HL-60 (cell line): ENCODE data around the gene SAP30L.

Experiments used
- DNase-seq, 2 experiments: peaks; one replicate each; pipeline ENCODE4 v3.0.0-alpha.2; 2010 to 2020; ENCODE audit warnings: low read depth in 1 of 2, low spot score in 1 of 2
- H3K27ac ChIP-seq: fragments of 250-450 bp; sonication (Bioruptor Pico); replicated peaks from 2 replicates; pipeline ENCODE4 v1.5.1; 2020; ENCODE audit warnings: mild to moderate bottlenecking, moderate library complexity
- H3K27me3 ChIP-seq: fragments of 250-450 bp; sonication (Bioruptor Pico); 2 replicates; pipeline ENCODE4 v1.5.1; 2021; ENCODE audit warnings: mild to moderate bottlenecking, moderate library complexity; ENCODE audit not compliant: insufficient read depth, poor library complexity, severe bottlenecking
- H3K4me3 ChIP-seq: replicated peaks from 2 replicates; pipeline ENCODE4 v1.5.1; 2011; ENCODE audit warnings: mild to moderate bottlenecking, control low read depth, low read length; ENCODE audit not compliant: insufficient read depth
- GABPA ChIP-seq: IDR thresholded peaks from 2 replicates; pipeline ENCODE4 v1.6.1; 2012; ENCODE audit warnings: low read depth
- POLR2AphosphoS5 ChIP-seq: IDR thresholded peaks from 2 replicates; pipeline ENCODE4 v1.6.1; 2012; ENCODE audit warnings: low read depth
- REST ChIP-seq: IDR thresholded peaks from 2 replicates; pipeline ENCODE4 v1.6.1; 2012; ENCODE audit warnings: low read depth; ENCODE audit not compliant: insufficient replicate concordance
- SPI1 ChIP-seq: IDR thresholded peaks from 2 replicates; pipeline ENCODE4 v1.6.1; 2012; ENCODE audit warnings: low read depth, mild to moderate bottlenecking, borderline replicate concordance
- TF ChIP-seq, protein P1 (sequence below): IDR thresholded peaks from one replicate; pipeline ENCODE4 v1.5.1; 2011; ENCODE audit warnings: low read length, control low read depth, inconsistent platforms; ENCODE audit not compliant: insufficient read depth

Gene SAP30L

GRCh38 chr5:154456540-154456939 lies 10.7 kb downstream of the SAP30L start:
- H3K27ac ChIP-seq = no peak overlapping the region
- no peak for DNase-seq
- TF ChIP-seq SPI1 (no peak), GABPA (no peak), POLR2AphosphoS5 (no peak), REST (no peak)
- TF ChIP-seq, protein P1, sequence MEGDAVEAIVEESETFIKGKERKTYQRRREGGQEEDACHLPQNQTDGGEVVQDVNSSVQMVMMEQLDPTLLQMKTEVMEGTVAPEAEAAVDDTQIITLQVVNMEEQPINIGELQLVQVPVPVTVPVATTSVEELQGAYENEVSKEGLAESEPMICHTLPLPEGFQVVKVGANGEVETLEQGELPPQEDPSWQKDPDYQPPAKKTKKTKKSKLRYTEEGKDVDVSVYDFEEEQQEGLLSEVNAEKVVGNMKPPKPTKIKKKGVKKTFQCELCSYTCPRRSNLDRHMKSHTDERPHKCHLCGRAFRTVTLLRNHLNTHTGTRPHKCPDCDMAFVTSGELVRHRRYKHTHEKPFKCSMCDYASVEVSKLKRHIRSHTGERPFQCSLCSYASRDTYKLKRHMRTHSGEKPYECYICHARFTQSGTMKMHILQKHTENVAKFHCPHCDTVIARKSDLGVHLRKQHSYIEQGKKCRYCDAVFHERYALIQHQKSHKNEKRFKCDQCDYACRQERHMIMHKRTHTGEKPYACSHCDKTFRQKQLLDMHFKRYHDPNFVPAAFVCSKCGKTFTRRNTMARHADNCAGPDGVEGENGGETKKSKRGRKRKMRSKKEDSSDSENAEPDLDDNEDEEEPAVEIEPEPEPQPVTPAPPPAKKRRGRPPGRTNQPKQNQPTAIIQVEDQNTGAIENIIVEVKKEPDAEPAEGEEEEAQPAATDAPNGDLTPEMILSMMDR = no peak
- no peak overlapping the region for H3K4me3 ChIP-seq
- H3K27me3 ChIP-seq = no peaks in the 10 kb centered on the region

- Histone ChIP-seq H3K27me3 (no peaks in the 10 kb centered on the region), H3K27ac (no peak overlapping the region), H3K4me3 (no peak overlapping the region)
- DNase-seq = no peak
- TF ChIP-seq, protein P1 = no peak
- TF ChIP-seq POLR2AphosphoS5 (no peak), REST (no peak), GABPA (no peak)
Observed at GRCh38 chr5:154459015-154459414, 13.2 kb downstream of the SAP30L start.

GRCh38 chr5:154460172-154460571 lies 14.4 kb downstream of the SAP30L start:
- Histone ChIP-seq H3K4me3 (no peak overlapping the region), H3K27me3 (no peaks in the 10 kb centered on the region), H3K27ac (no peak overlapping the region)
- DNase-seq = no peak
- TF ChIP-seq REST = no peak
- TF ChIP-seq POLR2AphosphoS5 = no peak
- TF ChIP-seq SPI1 = no peak
- no peak for TF ChIP-seq GABPA
- TF ChIP-seq, protein P1 = no peak
